ENCODE measurements around the gene OR4A15.

The OR4A15 gene

GRCh38 chr11:55367674-55368073 is at the start of gene OR4A15:
Gene OR4A15, plus strand, starts transcription at chr11:55367974. Its CDS starts 0 bp downstream, at chr11:55367974.
- no peak for DNase-seq

- DNase-seq: no peak
Observed at GRCh38 chr11:55324500-55324899, 43.3 kb upstream of the OR4A15 start.

GRCh38 chr11:55342901-55343300 is 24.9 kb upstream of the OR4A15 start, which contains the start of gene OR4A16:
Gene OR4A16, plus strand, starts transcription at chr11:55343201. Its CDS starts 0 bp downstream, at chr11:55343201.
- no peak for DNase-seq

- no peak for DNase-seq
Observed at GRCh38 chr11:55345306-55345705, 22.5 kb upstream of the OR4A15 start.

GRCh38 chr11:55349032-55349431 is 18.7 kb upstream of the OR4A15 start:
- no peak for DNase-seq

- no peak for DNase-seq
Observed at GRCh38 chr11:55357560-55358184, 10.1 kb upstream of the OR4A15 start.

GRCh38 chr11:55401011-55401410 is 33.2 kb downstream of the OR4A15 start:
- DNase-seq: no peak
